Stimulated activated CD8-positive, alpha-beta memory T cell treated with anti-CD3 and anti-CD28 coated beads, Interleukin-7, amount 100 ng/mL, for 48 hours (primary cell): ENCODE measurements around the gene CALML6.
A peak's percentile ranks its signal among the peaks of the same experiment; 100 is the strongest.

Source experiments
- DNase-seq, 2 donors: peaks; one replicate each; pipeline ENCODE4 v3.0.0-alpha.2; 2020; ENCODE audit warnings: low read depth in 1 of 2; ENCODE audit errors: extremely low read depth in 1 of 2

CALML6 gene

DNA sequence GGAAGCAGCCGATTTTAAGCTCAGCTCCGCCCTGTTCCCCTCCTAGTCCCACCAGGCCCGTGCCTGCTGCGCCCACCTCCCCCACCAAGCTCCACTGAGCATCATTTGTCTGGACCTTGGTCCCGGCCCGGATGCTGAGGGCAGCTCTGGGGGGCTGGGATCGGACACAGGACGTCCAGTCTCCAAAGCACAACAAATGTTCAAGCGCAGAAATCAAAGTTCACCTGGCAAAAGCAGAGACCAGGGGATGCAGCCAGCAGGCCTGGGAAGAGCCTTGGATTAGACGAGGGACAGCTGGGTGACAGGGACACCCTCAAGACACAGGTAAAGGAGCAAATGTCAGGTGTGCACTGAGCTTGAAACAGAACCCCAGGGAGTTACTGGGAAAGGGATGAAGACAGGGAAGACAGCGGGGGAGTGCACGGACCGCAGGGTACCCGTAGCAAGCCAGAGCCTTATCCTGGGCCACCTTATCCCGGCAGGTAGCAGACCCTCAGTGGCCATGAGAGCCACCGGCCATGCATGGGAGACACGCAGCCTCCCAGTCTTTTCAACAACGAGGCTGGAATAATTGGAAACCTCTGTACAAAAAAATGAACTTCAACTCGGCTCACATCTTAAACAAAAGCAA lies 26.3 kb downstream of the CALML6 start:
- DNase-seq: no peak

DNA sequence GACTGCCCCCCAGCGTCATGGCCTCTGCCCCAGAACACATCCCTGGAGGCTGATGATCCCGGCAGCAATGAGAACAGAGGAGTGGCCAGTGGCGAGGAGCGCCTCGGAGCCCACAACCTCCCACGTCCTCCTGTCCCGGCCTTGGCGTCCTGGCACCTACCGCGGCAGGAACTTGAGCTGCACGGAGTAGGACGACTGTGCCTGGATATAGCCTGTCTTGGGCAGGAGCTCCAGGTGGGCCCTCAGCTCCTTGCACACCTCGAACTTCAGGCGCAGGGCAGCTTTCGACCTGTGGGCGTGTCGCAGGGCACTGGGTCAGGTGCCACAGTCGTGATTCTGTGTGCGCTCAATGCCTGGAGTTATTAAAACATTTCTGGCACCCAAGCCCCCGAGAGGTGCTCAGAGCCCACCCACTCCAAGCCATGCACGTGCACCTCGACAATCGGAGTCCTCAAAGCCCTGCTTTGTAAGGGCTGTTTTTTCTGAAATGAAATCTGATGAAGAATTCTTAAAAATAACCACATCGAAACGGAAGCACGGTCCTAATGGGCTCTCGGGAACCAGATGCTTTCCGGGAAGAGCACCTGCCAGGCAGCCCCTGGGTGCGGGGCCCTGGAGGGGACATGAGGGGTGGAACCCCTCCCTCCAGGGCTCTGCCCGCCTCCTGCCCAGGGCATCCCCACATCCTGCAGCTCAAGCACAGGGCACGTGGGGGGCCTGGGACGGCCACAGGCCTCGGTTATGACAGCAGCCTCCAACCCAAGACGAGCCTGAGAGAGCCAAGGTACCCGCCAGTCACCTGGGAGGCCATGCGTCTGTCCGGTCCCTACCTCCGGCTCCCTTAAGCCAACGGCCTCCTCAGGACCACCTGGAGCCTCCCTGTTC lies 27.1 kb downstream of the CALML6 start:
- DNase-seq: no peak

DNA sequence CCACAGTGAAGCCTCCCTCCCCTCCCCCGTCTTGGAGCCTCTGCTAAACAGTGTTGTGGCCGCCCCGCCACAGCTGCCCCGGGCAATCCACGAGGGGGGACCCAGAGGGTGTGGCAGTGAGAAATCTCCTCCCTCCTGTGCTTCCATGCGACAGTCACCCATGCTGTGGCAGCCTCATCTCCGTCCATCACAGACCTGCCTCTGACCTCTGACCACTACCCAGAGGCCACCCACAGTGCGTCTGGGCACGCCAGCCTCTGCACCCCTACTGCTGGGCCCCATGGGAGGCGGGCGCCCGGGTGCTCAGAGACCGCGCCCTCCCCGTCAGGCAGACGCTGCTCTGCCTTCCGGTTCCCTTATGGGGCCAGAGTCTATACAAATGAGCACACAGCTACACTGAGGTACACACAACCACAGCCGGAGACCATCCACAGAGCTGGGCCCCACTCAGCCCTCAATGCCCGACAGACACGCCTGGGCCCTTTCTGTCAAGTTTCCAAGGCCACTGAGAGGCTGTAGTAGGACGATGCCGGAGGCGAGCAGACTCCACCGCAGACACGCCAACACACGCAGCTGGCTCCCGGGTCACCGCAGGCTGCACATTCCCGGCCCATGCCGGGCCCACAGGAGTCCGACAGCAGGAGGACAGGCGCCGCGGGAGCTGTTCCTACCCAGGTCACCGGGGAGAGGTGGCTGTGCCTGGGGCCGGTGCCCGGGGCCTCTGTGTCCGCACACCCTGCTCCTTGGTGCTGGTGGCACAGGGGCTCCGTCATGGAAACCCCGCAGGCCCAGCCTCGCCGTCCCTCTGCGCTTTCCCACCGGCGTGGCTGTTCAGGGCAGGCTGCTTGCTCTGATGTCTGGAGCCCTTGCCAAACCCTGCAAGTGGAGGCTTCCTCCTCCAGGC lies 27.9 kb downstream of the CALML6 start:
- DNase-seq: no peak

DNA sequence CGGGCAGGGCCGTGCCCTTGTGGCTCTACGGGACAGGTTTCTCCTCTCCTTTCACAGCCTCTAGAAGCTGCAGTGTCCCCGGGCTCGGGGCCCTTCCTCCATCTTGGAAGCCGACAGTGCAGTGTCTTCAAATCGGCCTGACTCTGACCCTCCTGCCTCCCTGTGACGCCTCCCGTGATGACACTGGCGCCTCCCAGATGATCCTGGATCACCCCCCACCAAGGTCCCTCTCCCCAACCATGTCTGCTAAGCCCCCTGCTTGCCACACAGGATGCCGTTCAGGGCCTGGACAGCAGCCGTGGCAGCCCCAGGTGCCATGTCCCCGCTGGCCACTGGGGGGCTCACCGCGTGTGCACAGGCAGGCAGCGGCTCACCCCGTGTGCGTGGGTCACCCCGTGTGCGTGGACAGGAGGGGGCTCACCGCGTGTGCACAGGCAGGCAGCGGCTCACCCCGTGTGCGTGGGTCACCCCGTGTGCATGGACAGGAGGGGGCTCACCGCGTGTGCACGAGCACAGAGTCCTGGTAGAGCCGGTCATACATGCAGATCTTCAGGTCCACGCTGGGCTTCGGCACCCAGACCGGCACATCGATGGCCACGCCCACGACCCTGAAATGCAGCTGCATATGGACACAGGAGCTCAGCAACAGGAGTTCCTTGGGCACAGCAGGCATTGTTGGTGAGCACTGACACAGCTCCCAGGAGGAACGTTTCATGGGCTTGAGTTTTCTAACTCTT lies 28.9 kb downstream of the CALML6 start:
- peak in 1 of 2 donors; percentile 29 for DNase-seq

DNA sequence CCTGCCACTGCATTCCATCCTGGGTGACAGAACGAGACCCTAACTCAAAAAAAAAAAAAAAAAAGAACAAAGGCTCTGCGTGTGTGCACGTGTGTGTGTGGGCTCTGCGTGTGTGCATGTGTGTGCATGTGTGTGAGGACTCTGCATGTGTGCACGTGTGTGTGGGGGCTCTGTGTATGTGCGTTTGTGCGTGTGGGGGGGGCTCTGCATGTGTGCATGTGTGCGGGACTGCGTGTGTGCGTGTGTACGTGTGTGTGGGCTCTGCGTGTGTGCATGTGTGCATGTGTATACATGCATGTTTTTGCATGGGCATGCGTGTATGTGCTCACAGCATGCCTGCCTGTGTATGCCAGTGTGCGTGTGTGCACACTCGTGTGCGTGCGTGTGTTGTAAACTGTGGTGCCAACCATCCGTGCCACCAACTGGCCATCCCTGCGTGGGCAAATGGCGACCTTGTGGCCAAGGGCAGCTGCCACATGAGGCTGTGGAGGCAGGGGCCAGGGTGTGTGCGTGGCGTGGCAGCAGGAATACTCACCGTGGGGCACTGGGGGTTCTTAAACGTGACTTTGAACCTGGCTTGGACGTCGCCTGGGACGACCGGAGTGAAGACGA lies 30.8 kb downstream of the CALML6 start:
- no peak for DNase-seq

DNA sequence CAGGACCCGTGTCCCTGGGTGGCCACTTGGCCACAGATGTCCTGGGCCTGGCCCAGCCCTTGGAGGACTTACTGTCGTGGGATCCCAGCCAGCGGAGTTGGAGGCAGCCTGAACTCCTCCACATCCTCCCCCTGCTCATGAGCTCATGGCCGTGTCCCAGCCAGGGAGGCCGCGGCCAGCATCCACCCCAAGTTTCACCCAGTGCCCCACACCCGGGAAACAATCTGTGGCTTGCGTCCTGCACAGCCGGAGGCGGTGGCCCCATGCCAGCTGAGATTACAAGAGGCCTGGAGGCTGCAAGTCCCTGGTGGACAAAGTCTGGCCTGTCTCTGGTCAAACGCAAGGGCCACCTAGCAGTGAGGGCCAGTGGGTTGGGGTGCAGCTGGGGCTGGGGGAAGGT lies 31.5 kb downstream of the CALML6 start:
- DNase-seq: no peak

DNA sequence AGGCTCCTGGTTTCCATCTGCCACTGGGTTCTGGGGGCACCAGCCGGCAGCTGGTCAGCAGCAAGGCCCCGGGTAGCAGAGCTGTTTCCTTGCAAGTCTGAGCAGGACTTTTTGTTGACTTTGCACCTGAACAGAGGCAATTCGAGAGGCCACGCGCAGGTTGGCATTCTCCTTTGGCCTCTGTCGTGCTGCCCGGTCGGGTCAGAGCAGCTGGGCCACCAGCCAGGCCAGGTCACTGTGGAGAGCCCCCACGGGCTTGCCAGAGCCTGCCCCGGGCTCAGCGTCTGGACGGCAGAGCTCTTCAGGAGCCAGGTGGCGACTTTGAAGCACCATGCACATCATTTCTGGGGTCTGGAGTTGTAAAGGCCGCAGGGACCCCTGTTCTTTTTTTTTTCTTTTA lies 32.4 kb downstream of the CALML6 start:
- no peak for DNase-seq

DNA sequence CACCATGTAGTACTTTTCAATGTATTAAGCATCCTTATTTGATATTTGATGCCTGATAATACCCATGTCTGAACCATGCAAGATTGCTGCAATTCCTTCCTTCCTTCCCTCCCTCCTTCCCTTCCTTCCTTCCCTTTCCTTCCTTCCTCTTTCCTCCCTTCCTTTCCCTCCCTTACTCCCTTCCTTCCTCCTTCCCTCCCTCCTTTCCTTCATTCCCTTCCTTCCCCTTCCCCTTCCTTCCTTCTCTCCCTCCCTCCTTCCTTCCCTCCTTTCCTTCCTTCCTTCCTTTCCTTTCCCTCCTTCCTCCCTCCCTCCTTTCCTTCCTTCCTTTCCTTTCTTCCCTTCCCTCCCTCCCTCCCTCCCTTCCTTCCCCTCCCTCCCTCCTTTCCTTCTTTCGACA lies 33.7 kb downstream of the CALML6 start:
- DNase-seq: no peak

DNA sequence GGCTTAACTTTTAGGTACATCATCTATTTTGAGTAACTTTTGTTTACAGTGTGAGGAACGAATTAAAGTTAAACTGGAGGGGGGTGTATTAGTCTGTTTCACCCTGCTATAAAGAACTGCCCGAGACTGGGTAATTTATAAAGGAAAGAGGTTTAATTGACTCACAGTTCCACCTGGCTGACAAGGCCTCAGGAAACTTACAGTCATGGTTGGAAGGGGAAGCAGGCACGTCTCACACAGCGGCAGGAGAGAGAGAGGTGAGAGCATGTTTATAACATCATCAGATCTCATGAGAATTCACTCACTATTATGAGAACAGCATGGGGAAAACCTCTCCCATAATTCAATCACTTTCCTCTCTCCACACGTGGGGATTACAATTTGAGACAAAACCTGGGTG lies 35.9 kb downstream of the CALML6 start:
- DNase-seq: no peak

DNA sequence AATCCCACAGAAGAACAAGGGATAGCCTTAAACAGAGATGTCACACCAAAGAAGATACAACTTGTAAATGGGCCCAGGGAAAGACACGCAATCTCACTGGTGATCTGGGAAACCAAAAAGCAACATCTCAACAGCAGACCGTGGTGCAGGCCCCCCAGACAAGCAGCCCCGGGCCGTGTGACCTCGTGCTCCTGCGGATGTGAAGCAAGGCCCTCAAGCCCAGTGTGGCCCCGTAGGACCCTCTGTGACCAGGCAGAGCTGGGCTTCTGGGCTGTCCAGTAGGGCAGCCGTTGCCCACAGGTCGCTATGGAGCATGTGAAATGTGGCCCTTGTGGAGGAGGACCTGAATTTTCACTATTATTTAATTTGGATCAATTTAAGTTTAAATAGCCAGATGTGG lies 39.0 kb downstream of the CALML6 start:
- DNase-seq: no peak

DNA sequence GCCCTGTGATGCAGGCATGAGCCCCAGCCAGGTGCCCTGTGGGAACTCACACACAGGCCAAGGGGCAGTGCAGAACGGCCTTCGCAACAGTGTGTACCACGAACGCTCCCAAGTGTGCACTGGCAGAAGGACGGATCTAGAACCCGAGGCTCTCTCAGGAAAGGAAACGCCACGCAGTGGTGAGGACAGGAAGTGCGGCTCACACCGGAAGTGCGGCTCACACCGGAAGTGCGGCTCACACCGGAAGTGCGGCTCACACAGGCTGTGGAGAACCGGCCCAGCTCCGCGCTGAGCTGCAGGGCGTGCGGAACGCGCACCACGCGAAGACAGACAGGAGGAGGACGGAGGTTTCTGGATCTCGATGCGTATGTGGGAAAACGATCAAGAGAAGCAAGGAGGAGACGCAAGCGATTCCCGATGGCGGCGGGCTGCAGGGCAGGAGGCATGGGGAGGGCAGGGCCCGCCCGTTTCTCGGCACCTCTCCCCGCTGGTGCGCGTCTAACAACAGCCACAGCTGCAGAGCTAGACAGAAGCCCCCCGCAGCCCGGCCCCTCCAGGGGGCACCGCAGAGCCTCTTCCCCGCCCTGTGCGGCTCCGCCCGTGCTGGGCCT lies 39.9 kb downstream of the CALML6 start:
- DNase-seq: no peak

DNA sequence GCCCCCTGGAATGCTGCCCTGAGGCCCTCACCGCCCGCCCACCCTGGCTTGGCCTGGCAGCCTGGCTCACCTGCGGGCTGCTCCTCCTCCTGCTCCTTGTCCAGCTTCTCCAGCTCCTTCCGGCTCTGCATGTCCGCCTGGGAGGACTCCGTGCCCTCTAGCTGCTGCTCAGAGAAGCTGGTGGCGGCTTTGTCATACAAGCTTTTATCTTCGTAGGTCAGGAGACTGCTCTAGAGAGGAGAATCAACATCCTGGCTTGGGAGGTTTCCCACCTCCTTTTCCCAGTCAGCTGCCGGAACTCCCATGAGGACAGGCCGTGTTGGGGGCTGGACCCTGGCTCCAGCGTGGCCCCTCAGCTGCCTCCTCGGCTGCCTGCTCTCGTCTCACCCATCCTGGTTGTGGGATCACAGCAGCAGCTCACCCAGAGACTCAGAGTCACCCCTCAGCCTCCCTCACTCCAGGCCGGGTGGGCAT lies 40.6 kb downstream of the CALML6 start:
- no peak for DNase-seq

DNA sequence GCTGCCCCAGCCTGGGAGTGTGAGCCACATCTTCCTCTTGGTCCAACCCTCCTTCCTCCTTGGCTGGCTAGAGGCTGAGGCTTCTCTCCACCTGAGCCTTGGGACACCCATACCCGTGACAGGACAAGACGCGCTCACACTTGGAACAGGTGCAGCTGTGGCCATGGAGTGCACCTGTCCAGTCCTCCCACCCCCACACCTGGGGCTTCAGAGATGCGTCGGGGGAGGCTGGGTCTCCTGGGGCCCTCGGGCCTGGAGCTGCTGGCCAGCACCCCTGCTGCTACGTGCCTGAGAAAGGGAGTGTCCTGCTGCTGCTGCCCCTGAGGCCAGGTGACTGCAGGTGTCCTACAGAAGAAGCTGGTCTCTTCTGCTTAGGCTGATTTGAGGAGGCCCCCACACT lies 41.0 kb downstream of the CALML6 start:
- DNase-seq: no peak

DNA sequence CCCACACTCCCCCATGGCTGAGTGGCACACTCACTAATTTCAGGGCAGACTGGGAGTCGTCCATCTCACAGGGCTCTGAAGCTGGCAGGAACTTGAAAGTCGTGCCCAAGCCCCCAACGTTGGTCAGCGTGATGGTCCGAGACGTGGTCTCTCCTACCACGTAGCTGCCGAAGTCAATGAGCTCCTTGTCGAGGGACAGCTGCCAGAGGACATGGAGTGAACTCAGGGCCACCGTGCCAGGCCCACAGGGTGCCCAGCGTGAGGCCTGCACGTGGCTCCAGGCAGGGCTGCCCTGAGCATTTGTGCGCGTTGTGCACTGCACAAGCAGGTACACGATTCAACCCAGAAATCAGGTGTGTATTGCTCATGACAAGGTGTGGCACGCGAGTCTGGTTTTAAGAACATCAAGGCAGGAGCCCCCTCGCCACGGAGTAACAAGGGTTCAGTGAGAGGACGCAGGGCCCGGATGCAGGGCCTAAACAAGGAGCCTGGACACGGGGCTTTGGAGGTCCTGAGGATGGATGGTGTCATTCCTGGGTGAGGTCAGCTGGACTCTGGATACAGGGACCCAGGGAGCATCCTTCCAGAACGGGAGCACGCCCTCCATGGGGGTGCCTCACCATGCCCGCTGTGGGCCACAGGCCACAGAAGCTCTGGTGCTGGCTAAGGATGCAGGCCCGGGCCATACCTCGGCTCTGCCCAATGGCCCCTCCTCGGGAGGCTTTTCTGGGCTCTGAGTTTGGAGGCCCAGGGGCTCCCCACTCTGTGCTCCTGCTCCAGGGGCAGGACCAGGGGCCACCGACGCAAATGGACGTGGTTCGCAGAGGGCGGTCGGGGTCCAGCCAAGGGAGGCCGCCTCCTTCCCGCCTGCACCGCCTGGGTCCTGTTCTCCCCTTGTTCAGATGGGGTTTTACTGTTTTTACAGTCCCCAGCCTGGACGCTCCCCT lies 41.8 kb downstream of the CALML6 start:
- no peak for DNase-seq

DNA sequence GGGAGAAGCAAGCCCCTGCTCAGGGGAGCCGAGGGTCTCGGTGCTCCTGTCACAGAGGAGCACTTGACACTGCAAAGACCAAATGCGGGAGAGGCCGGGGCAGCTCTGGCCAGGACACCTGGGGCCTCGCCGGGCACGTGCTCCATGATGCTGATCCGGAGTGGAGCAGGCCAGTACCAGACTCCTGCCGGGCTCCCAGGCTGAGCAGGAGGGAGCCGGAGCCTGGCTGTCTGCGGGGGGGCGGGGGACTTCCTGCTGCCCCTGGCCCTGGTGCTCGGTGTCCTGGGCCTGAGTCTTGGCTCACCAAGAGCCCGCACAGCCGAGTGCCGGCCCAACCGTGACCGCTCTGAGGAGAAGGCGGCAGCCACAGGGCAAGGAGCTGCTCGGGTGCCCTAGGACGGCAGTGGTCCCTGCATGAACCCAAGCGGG lies 42.5 kb downstream of the CALML6 start:
- DNase-seq: no peak

DNA sequence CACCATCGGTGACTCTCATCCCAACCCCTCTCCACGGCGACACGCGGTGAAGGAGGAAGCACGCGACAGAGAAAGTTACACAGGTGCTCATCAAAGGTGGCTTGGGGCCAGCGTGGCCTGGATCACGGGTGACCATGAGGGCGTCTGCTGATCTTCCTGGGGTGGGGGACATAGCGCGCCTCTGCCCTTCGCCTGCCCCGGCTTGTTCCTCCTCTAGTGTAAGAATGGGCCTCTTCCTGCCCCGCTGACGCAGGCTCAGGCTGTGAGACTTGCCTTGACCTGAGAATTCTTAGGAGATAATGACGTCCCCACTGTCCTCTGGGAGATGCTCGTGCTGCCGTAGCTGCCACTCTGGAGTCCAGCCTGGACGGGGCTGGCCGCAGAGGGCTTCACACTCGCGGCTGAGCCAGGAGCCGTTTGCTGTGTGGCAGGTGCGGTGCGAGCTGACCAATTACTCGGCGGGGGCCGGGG lies 43.0 kb downstream of the CALML6 start:
- no peak for DNase-seq

DNA sequence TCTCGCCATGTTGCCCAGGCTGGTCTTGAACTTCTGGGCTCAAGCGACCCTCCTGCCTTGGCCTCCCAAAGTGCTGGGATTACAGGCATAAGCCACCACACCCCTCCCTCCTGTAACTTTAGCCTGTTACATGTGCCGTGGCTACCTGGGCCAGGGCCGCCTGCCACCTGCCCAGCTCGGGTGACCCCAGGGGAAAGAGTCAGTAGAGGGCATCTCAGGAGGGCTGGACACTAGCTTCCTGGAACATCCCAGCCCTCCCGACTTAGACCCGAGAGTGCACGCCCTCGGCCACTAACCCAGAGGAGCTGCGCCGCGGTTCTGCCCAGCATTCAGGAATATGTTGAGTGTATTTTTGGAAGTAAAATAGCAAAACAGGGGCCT lies 44.4 kb downstream of the CALML6 start:
- DNase-seq: no peak

DNA sequence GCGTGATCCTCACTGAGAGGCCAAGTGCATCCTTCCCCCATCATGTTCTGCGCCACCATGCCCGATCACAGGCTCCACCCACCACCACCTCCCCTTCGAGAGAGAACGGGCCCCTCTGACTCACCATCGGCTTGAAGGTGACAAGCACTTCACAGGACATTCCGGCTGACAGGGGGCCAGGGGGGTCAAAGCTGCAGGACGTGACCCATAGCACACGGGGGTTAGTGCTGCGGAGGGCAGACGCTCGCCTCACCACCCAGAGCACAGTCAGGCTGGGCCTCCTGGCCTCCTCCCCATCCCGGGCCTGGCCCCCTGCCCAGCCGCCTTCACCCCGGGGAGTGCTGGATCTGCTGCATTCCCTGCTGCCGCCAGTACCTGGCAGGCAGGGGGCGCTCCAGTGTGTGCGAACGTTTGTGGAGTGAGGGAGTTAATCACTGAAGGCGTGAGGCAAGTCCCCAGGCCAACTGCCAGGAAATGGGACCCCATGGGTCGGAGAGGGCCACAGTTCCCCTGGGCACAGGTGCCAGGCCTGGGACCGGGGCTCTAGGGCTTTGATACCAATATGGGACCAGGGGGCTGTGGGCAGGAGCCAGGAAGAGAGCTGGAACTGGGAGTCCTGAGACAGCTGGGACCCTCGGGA lies 44.9 kb downstream of the CALML6 start:
- DNase-seq: peak; percentile 61 to 75
